B cell (primary cell): ENCODE results near the gene DAZAP1. TPM values are rescaled to one million over a fixed set of nuclear protein-coding genes. Genes with fewer than 3 reads are reported as not detected.

Experiments used
- ATAC-seq: fragments of 200-7000 bp; cut with Tn5 transposase; one replicate; pipeline ENCODE4 v1.10.0; 2021; ENCODE audit warnings: low read depth, mild to moderate bottlenecking, moderate number of reproducible peaks, moderate library complexity
- CTCF ChIA-PET: fragments of 350-600 bp; sonication (Branson Sonifier 250); formaldehyde crosslinking; loops from one replicate; lab custom pipeline; 2021; ENCODE audit warnings: antibody characterized with exemption, inconsistent platforms; lab: Charles Lee
- POLR2A ChIA-PET: fragments of 350-600 bp; sonication (Branson Sonifier 250); formaldehyde crosslinking; loops from one replicate; lab custom pipeline; 2021; ENCODE audit warnings: antibody characterized with exemption; lab: Charles Lee
- DNase-seq: peaks from one replicate; pipeline ENCODE4 v3.0.0; 2013
- H2AFZ ChIP-seq: 2 replicates; pipeline ENCODE4 v1.6.1; 2012; ENCODE audit warnings: mild to moderate bottlenecking, low read depth, low read length; ENCODE audit not compliant: insufficient read depth, poor library complexity, severe bottlenecking
- H3K27ac ChIP-seq, 2 donors: 1 replicate in 1 of 2; 2 replicates in 1 of 2; pipeline ENCODE4 v1.5.1; 2012 to 2013; ENCODE audit warnings: low read length in 2 of 2, mild to moderate bottlenecking in 2 of 2, moderate library complexity in 1 of 2
- H3K27me3 ChIP-seq, 4 experiments: fragments of 200-600 bp in 1 of 4; sonication (generic) in 1 of 4; replicated peaks in 1 of 4; 1 replicate in 2 of 4; 2 replicates in 2 of 4; pipeline versions ENCODE4 v1.6.1 to v1.7.0; 2013 to 2016; ENCODE audit warnings: low read length in 3 of 4, mild to moderate bottlenecking in 2 of 4, mixed read lengths in 1 of 4, moderate library complexity in 1 of 4; ENCODE audit not compliant: insufficient read depth in 4 of 4, control insufficient read depth in 3 of 4; ENCODE audit errors: control extremely low read depth in 1 of 4
- H3K36me3 ChIP-seq, 2 experiments: replicated peaks in 1 of 2; 1 replicate in 1 of 2; 2 replicates in 1 of 2; pipeline versions ENCODE4 v1.6.1 to v1.7.1; 2013; ENCODE audit warnings: low read length in 1 of 2; ENCODE audit not compliant: insufficient read depth in 2 of 2, control insufficient read depth in 1 of 2; ENCODE audit errors: control extremely low read depth in 1 of 2, extremely low read depth in 1 of 2
- H3K4me1 ChIP-seq, 2 donors: fragments of 200-600 bp in 1 of 2; sonication (generic) in 1 of 2; 1 replicate in 1 of 2; 2 replicates in 1 of 2; pipeline versions ENCODE4 v1.5.1 to v1.6.1; 2013 to 2017; ENCODE audit warnings: low read length in 2 of 2; ENCODE audit not compliant: control insufficient read depth in 2 of 2, insufficient read depth in 2 of 2
- H3K4me2 ChIP-seq: replicated peaks from 2 replicates; pipeline ENCODE3; 2012; ENCODE audit warnings: mild to moderate bottlenecking, low read depth, low read length; ENCODE audit not compliant: poor library complexity, severe bottlenecking
- H3K4me3 ChIP-seq, 5 experiments: fragments of 200-600 bp in 1 of 5; sonication (generic) in 1 of 5; 1 replicate in 3 of 5; 2 replicates in 2 of 5; pipeline versions ENCODE4 v1.5.1 to v1.7.0; 2011 to 2016; ENCODE audit warnings: low read length in 4 of 5, mild to moderate bottlenecking in 4 of 5, low read depth in 2 of 5, control low read depth in 1 of 5, moderate library complexity in 1 of 5; ENCODE audit not compliant: insufficient read depth in 1 of 5; ENCODE audit errors: control extremely low read depth in 1 of 5, extremely low read depth in 1 of 5
- H3K79me2 ChIP-seq: fragments of 200-600 bp; sonication (generic); one replicate; pipeline ENCODE4 v1.6.0; 2016; ENCODE audit warnings: low read length; ENCODE audit not compliant: control insufficient read depth, insufficient read depth
- H3K9ac ChIP-seq: fragments of 200-600 bp; sonication (generic); 2 replicates; pipeline ENCODE4 v1.6.1; 2017; ENCODE audit warnings: mild to moderate bottlenecking, low read length, moderate library complexity
- H3K9me3 ChIP-seq, 3 donors: one replicate each; pipeline versions ENCODE4 v1.6.1 to v1.7.1; 2013; ENCODE audit warnings: low read length in 2 of 3; ENCODE audit not compliant: control insufficient read depth in 2 of 3, insufficient read depth in 1 of 3; ENCODE audit errors: control extremely low read depth in 1 of 3
- H4K20me1 ChIP-seq: 2 replicates; pipeline ENCODE4 v1.6.0; 2012; ENCODE audit warnings: mild to moderate bottlenecking, low read length; ENCODE audit not compliant: insufficient read depth, control insufficient read depth, poor library complexity, severe bottlenecking
- H3K27ac Mint-ChIP-seq: one replicate; pipeline ENCODE4 v1.8.0; 2021; ENCODE audit warnings: mixed read lengths
- H3K27me3 Mint-ChIP-seq: one replicate; pipeline ENCODE4 v1.8.0; 2021; ENCODE audit warnings: mixed read lengths
- H3K4me1 Mint-ChIP-seq: one replicate; pipeline ENCODE4 v1.8.0; 2021; ENCODE audit warnings: mixed read lengths
- H3K4me3 Mint-ChIP-seq: one replicate; pipeline ENCODE4 v1.8.0; 2021; ENCODE audit warnings: mixed read lengths
- H3K9me3 Mint-ChIP-seq: one replicate; pipeline ENCODE4 v1.8.0; 2022; ENCODE audit warnings: mixed read lengths; ENCODE audit not compliant: insufficient read depth
- CTCF ChIP-seq: fragments of 200-600 bp; IDR thresholded peaks from one replicate; pipeline ENCODE4 v1.8.0; 2022; ENCODE audit warnings: antibody characterized with exemption, mild to moderate bottlenecking
- EZH2 ChIP-seq: IDR thresholded peaks from 2 replicates; pipeline ENCODE4 v1.6.1; 2012; ENCODE audit warnings: borderline replicate concordance, low read depth, mild to moderate bottlenecking, moderate library complexity, low read length; ENCODE audit not compliant: insufficient read depth, poor library complexity, severe bottlenecking
- WGBS: methylation state at CpG from one replicate; pipeline ENCODE4 v1.1.5; 2013; ENCODE audit warnings: missing lambda C conversion rate; ENCODE audit not compliant: insufficient coverage; 5-methylcytosine and 5-hydroxymethylcytosine counted together
- intact Hi-C: fragments of 100-400 bp; cut with micrococcal nuclease; formaldehyde crosslinking; loops from one replicate; pipeline ENCODE4 v1.10.0; 2022
- polyA plus RNA-seq: library from polyadenylated mRNA; depleted of rRNA; stranded (reverse); fragments of >200 nt; gene quantifications from 2 replicates; pipeline ENCODE4 v1.2.3, GENCODE V29; 2012
- total RNA-seq, 2 donors: library from RNA; stranded (reverse); fragments of 120-200 nt in 1 of 2; gene quantifications; 1 replicate in 1 of 2; 2 replicates in 1 of 2; pipeline versions ENCODE4 v1.2.3 to v1.2.4, GENCODE V29; 2013 to 2022

The DAZAP1 gene
- total and polyA plus RNA-seq, 2 donors (not counting 1 experiment from before 2014, with no cell fraction given): 54.8 to 125 TPM

DNA sequence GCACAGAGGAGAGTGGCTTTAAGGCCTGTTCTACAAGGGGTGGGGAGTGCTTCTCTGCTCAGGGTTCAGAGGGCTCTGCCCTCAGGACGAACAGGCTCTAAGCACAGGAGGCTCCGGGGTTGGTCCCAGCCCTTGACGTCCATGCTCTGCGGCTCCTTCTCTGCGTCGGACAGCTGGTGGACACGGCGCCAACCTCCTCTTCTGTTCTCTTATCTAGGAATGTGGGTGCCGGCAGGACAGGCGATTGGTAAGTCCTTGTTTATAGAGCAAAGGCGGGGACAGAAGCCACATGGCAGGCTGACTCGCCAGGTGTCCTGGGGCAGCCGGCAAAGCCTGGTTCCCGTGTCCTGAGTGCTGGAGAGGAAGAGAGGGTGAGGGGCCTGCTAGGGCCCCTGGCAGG lies 22.4 kb downstream of the DAZAP1 start:
- Histone ChIP-seq H4K20me1 (peaks cover 77% of the 10 kb centered on the region), H3K9ac (no peak overlapping the region), H3K27me3 (no peaks in the 10 kb centered on the region), H3K36me3 (peaks cover 0 to 78% of the 10 kb centered on the region in 2 experiments), H3K79me2 (peaks cover 35% of the 10 kb centered on the region), H2AFZ (no peak overlapping the region), H3K9me3 (no peaks in the 10 kb centered on the region), H3K27ac (no peak overlapping the region), H3K4me1 (no peaks in the 10 kb centered on the region), H3K4me2 (no peak overlapping the region), H3K4me3 (no peak overlapping the region)
- Mint-ChIP-seq H3K4me3 (no peak overlapping the region), H3K4me1 (no peaks in the 10 kb centered on the region), H3K9me3 (no peaks in the 10 kb centered on the region), H3K27me3 (no peaks in the 10 kb centered on the region), H3K27ac (no peak overlapping the region)
- ATAC-seq (no peak), DNase-seq (no peak)
- ChIA-PET CTCF (no interaction called here), POLR2A (no interaction called here)
- WGBS: 98% methylated on average over 13 of the region's 14 CpGs
- TF ChIP-seq EZH2: no peak
- intact Hi-C loops: no loop called here

GRCh38 chr19:1430246-1430645 lies 22.9 kb downstream of the DAZAP1 start:
- Histone ChIP-seq H3K4me2 (no peak overlapping the region), H3K27ac (no peak overlapping the region), H3K9ac (no peak overlapping the region), H3K4me3 (no peak overlapping the region), H3K79me2 (peaks cover 30% of the 10 kb centered on the region), H3K36me3 (peaks cover 0 to 74% of the 10 kb centered on the region in 2 experiments), H3K4me1 (no peaks in the 10 kb centered on the region), H3K9me3 (no peaks in the 10 kb centered on the region), H2AFZ (no peak overlapping the region), H4K20me1 (peaks cover 72% of the 10 kb centered on the region), H3K27me3 (no peaks in the 10 kb centered on the region)
- no peaks in the 10 kb centered on the region for H3K4me1 Mint-ChIP-seq
- TF ChIP-seq EZH2 (no peak), CTCF (no peak)
- no peaks in the 10 kb centered on the region for H3K27me3 Mint-ChIP-seq
- intact Hi-C loops: no loop called here
- no peaks in the 10 kb centered on the region for H3K9me3 Mint-ChIP-seq
- POLR2A ChIA-PET: no interaction called here
- CTCF ChIA-PET: no interaction called here
- no peak for DNase-seq
- H3K27ac Mint-ChIP-seq: no peak overlapping the region
- no peak for ATAC-seq
- WGBS: 97% methylated on average over 9 of the region's 14 CpGs
- H3K4me3 Mint-ChIP-seq: no peak overlapping the region
